MM.1S (cell line): ENCODE measurements around the gene INTS11.

Experiments
- CTCF ChIP-seq: fragments of 300-600 bp; sonication (generic); IDR thresholded peaks from 2 replicates; pipeline ENCODE4 v1.5.1; 2016; ENCODE audit warnings: antibody characterized with exemption, low read length, mixed read lengths
- EZH2 ChIP-seq: fragments of 300-600 bp; sonication (generic); optimal IDR thresholded peaks from 2 replicates; pipeline ENCODE3; 2017; ENCODE audit warnings: low read depth, mild to moderate bottlenecking, antibody characterized with exemption, low read length, mixed read lengths
- EZH2phosphoT487 ChIP-seq: fragments of 300-600 bp; sonication (generic); IDR thresholded peaks from 2 replicates; pipeline ENCODE4 v1.6.1; 2018; ENCODE audit warnings: antibody characterized with exemption, low read length

- TF ChIP-seq EZH2 = no peak
- no peak for TF ChIP-seq CTCF
- TF ChIP-seq EZH2phosphoT487 = no peak
Measured at GRCh38 chr1:1358433-1359271, 34.2 kb upstream of the INTS11 start, which contains the start of gene MXRA8.
